Chondrocyte (in vitro differentiated cells): ENCODE measurements around the gene NCOA1. TPM values are rescaled to one million over a fixed set of nuclear protein-coding genes. Genes with fewer than 3 reads are reported as not detected.
"Not testable (repeated sequence)": the region's sequence is repeated elsewhere in the genome, so short reads cannot be mapped to it uniquely, and the experiment has no call there.

ENCODE experiments used
- DNase-seq: peaks from one replicate; pipeline ENCODE4 v3.0.0; 2021; ENCODE audit warnings: mixed read lengths, low spot score
- H3K27ac Mint-ChIP-seq: one replicate; pipeline ENCODE4 v1.8.0; 2021; ENCODE audit warnings: mild to moderate bottlenecking, moderate library complexity, mixed read lengths; ENCODE audit not compliant: unreplicated experiment
- H3K27me3 Mint-ChIP-seq: 2 replicates; pipeline ENCODE4 v1.8.0; 2021; ENCODE audit warnings: low read depth, mixed read lengths
- H3K36me3 Mint-ChIP-seq: 2 replicates; pipeline ENCODE4 v1.8.0; 2021; ENCODE audit warnings: low read depth, mixed read lengths
- H3K4me1 Mint-ChIP-seq: 2 replicates; pipeline ENCODE4 v1.8.0; 2021; ENCODE audit warnings: low read depth, mild to moderate bottlenecking, mixed read lengths
- H3K4me3 Mint-ChIP-seq: one replicate; pipeline ENCODE4 v1.8.0; 2021; ENCODE audit warnings: mild to moderate bottlenecking, moderate library complexity, mixed read lengths; ENCODE audit not compliant: unreplicated experiment
- H3K9me3 Mint-ChIP-seq: 2 replicates; pipeline ENCODE4 v1.8.0; 2021; ENCODE audit warnings: low read depth, mixed read lengths
- CTCF ChIP-seq: fragments of 200-600 bp; sonication (generic); IDR thresholded peaks from 2 replicates; pipeline ENCODE4 v1.5.0; 2021; ENCODE audit warnings: antibody characterized with exemption, mild to moderate bottlenecking, moderate library complexity
- total RNA-seq: library from RNA; stranded (reverse); gene quantifications from 3 replicates; pipeline ENCODE4 v1.2.1, GENCODE V29; 2021

The NCOA1 gene
- total RNA-seq, 1 donor from 2014 or later, result 20.3 TPM

DNA sequence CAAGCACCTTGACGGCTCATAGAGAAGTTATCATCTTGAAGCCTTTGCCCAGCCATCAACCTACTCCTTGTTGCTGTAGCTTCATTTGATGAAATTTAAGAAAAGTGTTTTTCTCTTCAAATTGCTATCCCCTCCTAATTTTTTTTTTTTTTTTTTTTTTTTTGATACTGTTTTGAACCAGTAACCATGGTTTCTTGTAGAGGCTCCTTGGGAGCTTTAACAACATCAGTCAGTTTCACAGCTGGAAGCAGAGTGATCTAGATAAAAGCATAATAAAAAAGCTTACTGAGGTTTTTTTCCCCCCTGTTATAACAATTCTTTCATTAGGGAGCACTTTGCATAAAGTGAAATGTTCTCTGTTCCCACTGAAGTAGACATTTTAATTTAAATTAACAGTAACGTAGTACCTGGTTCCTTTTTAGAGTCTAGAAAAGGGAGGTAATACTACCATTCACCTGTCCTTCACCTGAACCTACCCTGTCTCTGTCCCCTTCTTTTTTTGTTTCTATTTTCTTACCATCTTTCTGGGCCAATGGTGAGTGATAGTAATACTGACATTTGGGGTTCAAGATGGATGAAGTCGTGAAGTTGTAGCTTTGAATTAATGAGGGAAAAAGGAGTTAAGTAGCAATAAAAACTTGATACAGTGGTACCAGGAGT, 101.5 kb downstream of the NCOA1 start:
- Mint-ChIP-seq H3K4me3 (no peak overlapping the region), H3K4me1 (no peaks in the 10 kb centered on the region), H3K36me3 (peaks cover 8% of the 10 kb centered on the region), H3K27ac (no peak overlapping the region), H3K9me3 (no peaks in the 10 kb centered on the region), H3K27me3 (no peaks in the 10 kb centered on the region)
- no peak for DNase-seq
- no peak for TF ChIP-seq CTCF

DNA sequence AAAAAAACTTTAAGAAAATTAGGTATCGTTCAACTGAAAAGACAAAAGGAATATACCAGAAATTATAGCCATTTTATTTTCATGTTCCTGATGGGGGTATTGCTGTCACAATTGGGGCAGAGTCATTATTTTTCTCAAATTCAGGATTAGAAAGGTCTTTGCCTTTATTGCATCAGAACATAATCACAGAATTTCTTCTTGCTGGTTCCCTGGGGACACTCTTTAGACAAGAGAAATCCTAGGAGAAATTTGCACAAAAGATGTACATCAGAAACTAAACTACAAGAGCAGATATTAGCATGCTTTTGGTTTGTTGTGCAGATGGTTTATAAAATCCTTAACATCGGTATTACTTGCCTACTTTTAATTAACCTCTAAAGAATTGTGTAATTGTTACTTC, 103.2 kb downstream of the NCOA1 start:
- Mint-ChIP-seq H3K4me3 (no peak overlapping the region), H3K27me3 (no peaks in the 10 kb centered on the region), H3K36me3 (no peaks in the 10 kb centered on the region), H3K9me3 (no peaks in the 10 kb centered on the region), H3K4me1 (no peaks in the 10 kb centered on the region), H3K27ac (no peak overlapping the region)
- no peak for TF ChIP-seq CTCF
- no peak for DNase-seq

DNA sequence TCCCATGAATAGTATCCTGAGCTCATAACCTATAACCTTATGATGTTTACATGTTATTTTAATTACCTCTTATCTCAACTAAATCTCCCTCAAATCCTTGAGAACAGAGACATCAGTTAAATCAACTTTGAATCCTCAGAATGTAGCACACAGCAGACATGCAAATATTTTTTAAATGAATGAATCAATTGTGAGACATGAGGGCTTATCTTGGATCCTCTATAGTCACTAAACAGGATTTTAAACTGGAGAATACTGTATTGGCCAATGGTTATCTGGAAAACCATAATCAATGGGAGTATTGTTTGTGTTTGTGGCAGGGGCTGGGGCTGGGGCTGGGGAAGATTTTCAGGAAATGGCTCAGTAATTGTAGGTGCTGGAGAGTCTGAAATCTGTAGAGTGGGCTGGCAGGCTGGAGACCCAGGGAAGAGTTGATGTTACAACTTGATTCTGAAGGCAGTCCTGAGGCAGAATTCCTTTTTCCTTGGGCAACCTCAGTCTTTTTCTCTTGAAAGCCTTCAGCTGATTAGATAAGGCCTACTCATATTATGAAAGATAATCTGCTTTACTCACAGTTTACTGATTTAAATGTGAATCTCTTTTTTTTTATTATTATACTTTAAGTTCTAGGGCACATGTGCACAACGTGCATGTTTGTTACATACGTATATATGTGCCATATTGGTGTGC, 106.3 kb downstream of the NCOA1 start:
- Mint-ChIP-seq H3K4me3 (no peak overlapping the region), H3K9me3 (no peaks in the 10 kb centered on the region), H3K27ac (no peak overlapping the region), H3K27me3 (no peaks in the 10 kb centered on the region), H3K36me3 (no peaks in the 10 kb centered on the region), H3K4me1 (no peaks in the 10 kb centered on the region)
- no peak for DNase-seq
- TF ChIP-seq CTCF, result no peak

DNA sequence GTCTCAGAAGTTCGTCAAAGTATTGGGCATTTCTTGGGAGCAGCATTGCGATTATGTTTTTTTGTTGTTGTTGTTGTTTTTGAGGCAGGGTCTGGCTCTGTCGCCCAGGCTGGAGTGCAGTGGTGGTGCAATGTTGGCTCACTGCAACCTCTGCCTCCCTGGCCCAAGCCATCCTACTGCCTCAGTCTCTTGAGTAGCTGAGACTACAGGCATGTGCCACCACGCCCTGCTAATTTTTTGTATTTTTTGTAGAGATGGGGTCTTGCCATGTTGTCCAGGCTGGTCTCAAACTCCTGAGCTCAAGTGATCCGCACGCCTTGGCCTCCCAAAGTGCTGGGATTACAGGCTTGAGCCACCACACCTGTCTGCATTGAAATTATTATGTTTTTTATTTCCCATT, 109.1 kb downstream of the NCOA1 start:
- H3K4me1 Mint-ChIP-seq, DNase-seq, H3K36me3 Mint-ChIP-seq, H3K4me3 Mint-ChIP-seq, H3K27ac Mint-ChIP-seq, H3K27me3 Mint-ChIP-seq: not testable (repeated sequence)
- H3K9me3 Mint-ChIP-seq, result peaks cover 11% of the 10 kb centered on the region

- H3K9me3 Mint-ChIP-seq, result peaks cover 28% of the 10 kb centered on the region
- no peak overlapping the region for H3K4me3 Mint-ChIP-seq
- H3K27me3 Mint-ChIP-seq, result no peaks in the 10 kb centered on the region
- no peak for TF ChIP-seq CTCF
- no peak for DNase-seq
- H3K36me3 Mint-ChIP-seq, result peaks cover 11% of the 10 kb centered on the region
- no peak overlapping the region for H3K27ac Mint-ChIP-seq
- peaks cover 9% of the 10 kb centered on the region for H3K4me1 Mint-ChIP-seq
Observed at GRCh38 chr2:24611631-24612030, 120.6 kb downstream of the NCOA1 start.
